Thyroid gland (tissue), 4 donors: Measurements from ENCODE around the gene BTBD9.

Source experiments
- POLR2A ChIP-seq, 2 donors: fragments of 450-650 bp; IDR thresholded peaks; one replicate each; pipeline ENCODE4 v1.6.1; 2017; ENCODE audit warnings: antibody characterized with exemption in 2 of 2, mild to moderate bottlenecking in 2 of 2, moderate library complexity in 1 of 2
- TF ChIP-seq, protein P1 (sequence below), 6 experiments: fragments of 200-600 bp in 3 of 6; fragments of 450-650 bp in 3 of 6; sonication (generic) in 3 of 6; IDR thresholded peaks; one replicate each; pipeline ENCODE4 v1.5.1; 2016 to 2019; ENCODE audit warnings: antibody characterized with exemption in 6 of 6, mild to moderate bottlenecking in 2 of 6, inconsistent platforms in 1 of 6, moderate library complexity in 1 of 6

- TF ChIP-seq, protein P1, sequence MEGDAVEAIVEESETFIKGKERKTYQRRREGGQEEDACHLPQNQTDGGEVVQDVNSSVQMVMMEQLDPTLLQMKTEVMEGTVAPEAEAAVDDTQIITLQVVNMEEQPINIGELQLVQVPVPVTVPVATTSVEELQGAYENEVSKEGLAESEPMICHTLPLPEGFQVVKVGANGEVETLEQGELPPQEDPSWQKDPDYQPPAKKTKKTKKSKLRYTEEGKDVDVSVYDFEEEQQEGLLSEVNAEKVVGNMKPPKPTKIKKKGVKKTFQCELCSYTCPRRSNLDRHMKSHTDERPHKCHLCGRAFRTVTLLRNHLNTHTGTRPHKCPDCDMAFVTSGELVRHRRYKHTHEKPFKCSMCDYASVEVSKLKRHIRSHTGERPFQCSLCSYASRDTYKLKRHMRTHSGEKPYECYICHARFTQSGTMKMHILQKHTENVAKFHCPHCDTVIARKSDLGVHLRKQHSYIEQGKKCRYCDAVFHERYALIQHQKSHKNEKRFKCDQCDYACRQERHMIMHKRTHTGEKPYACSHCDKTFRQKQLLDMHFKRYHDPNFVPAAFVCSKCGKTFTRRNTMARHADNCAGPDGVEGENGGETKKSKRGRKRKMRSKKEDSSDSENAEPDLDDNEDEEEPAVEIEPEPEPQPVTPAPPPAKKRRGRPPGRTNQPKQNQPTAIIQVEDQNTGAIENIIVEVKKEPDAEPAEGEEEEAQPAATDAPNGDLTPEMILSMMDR (IDR thresholded peaks at IDR 0.05) = no peak
- no peak for TF ChIP-seq POLR2A (IDR thresholded peaks at IDR 0.05)
Observed at GRCh38 chr6:38646166-38646878, 6.6 kb upstream of the BTBD9 start.
